ENCODE data around the gene RALGPS1.

DNA sequence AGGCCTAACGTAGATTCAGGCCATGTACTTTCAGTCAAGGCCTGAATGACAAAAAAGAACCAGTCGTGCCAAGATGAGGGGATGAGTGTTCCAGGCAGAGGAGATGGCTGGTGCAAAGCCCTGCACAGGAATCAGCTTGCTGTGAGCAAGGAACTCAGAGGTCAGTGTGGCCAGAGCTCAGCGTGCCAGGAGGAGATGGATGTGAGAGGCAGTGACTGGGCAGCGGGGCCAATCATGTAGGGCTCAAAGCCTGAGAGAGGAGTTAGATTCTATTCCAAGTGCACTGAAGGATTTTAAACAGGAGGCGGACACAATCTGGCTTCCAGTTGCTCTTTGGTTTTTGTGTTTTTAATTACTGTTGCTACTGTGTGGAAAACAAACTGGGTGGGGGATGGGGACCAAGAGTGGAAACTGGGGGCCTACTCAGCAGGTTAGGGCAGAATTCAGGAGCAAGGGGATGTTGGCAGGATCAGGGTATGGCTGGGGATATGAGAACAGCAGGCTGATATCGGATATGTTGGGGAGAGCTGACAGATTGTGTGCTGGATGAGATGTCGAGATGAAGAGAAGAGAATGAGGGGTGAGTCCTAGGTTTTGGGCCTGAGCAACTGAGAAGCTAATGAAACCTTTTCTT, 143.5 kb downstream of the RALGPS1 start:
- TF ChIP-seq, protein P1, sequence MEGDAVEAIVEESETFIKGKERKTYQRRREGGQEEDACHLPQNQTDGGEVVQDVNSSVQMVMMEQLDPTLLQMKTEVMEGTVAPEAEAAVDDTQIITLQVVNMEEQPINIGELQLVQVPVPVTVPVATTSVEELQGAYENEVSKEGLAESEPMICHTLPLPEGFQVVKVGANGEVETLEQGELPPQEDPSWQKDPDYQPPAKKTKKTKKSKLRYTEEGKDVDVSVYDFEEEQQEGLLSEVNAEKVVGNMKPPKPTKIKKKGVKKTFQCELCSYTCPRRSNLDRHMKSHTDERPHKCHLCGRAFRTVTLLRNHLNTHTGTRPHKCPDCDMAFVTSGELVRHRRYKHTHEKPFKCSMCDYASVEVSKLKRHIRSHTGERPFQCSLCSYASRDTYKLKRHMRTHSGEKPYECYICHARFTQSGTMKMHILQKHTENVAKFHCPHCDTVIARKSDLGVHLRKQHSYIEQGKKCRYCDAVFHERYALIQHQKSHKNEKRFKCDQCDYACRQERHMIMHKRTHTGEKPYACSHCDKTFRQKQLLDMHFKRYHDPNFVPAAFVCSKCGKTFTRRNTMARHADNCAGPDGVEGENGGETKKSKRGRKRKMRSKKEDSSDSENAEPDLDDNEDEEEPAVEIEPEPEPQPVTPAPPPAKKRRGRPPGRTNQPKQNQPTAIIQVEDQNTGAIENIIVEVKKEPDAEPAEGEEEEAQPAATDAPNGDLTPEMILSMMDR (IDR thresholded peaks at IDR 0.05) = no peak
- TF ChIP-seq POLR2A (IDR thresholded peaks at IDR 0.05; ENCODE audit: low read length) (no peak), RFX5 (IDR thresholded peaks at IDR 0.05) (no peak), CHD2 (IDR thresholded peaks at IDR 0.05; ENCODE audit: low read length, partially characterized antibody) (no peak), RAD21 (conservative IDR thresholded peaks at IDR 0.05 in 1 of 2, IDR thresholded peaks at IDR 0.05 in 1 of 2) (no peak), EP300 (IDR thresholded peaks at IDR 0.05) (no peak), FOSB (CRISPR knock-in tag; IDR thresholded peaks at IDR 0.05) (no peak), FOSL2 (IDR thresholded peaks at IDR 0.05) (no peak), FOSL2 (CRISPR knock-in tag; IDR thresholded peaks at IDR 0.05) (no peak), HOXA7 (CRISPR knock-in tag; IDR thresholded peaks at IDR 0.05) (no peak), POLR2AphosphoS2 (conservative IDR thresholded peaks at IDR 0.05; ENCODE audit: low read length) (no peak)
- TF ChIP-seq, protein P2, sequence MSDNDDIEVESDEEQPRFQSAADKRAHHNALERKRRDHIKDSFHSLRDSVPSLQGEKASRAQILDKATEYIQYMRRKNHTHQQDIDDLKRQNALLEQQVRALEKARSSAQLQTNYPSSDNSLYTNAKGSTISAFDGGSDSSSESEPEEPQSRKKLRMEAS (IDR thresholded peaks at IDR 0.05) = no peak
- TF ChIP-seq, protein P3, sequence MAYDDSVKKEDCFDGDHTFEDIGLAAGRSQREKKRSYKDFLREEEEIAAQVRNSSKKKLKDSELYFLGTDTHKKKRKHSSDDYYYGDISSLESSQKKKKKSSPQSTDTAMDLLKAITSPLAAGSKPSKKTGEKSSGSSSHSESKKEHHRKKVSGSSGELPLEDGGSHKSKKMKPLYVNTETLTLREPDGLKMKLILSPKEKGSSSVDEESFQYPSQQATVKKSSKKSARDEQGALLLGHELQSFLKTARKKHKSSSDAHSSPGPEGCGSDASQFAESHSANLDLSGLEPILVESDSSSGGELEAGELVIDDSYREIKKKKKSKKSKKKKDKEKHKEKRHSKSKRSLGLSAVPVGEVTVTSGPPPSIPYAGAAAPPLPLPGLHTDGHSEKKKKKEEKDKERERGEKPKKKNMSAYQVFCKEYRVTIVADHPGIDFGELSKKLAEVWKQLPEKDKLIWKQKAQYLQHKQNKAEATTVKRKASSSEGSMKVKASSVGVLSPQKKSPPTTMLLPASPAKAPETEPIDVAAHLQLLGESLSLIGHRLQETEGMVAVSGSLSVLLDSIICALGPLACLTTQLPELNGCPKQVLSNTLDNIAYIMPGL (CRISPR knock-in tag; IDR thresholded peaks at IDR 0.05; ENCODE audit: borderline replicate concordance) = no peak

All from A549 (cell line).